ENCODE data around the gene CYP27C1.
"Not testable (repeated sequence)": the region's sequence is repeated elsewhere in the genome, so short reads cannot be mapped to it uniquely, and the experiment has no call there.

CYP27C1 gene

DNA sequence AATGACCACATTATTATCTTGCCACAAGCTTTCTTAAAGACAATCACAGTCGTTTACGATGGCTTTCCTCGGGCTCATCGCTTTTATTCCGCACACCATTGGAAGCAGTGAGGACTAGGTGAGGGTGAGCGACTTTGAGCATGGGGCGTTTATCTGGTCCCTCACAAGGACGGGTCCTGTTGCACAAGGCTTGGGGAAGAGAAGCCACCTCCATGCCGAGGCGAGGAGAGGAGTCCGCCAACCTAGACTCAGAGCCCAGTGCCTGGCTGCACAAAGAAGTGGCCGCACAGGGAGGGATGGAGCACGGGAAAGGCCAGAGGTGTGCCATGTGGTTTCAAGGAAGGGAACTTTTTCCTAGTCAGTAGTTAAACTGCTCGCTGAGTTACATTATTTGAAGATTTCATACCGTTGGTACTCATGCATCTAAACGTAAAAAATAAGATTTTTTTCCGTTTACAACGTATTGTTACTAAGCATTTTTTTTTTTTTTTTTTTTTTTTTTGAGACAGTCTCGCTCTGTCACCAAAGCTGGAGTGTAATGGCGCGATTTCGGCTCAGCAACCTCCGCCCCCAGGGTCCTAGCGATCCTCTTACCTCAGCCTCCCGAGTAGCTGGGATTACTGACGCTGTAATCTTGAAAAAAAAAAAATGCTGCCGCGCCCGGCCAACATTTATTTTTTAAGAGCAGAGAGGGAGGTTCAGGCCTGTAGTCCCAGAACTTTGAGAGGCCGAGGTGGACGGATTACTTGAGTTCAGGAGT is 849 bp upstream of the CYP27C1 start:
- Histone ChIP-seq H3K27me3 (ENCODE audit: control insufficient read depth in 1 of 2, insufficient read depth in 2 of 2, low read length in 2 of 2) (peaks cover 13 to 22% of the 10 kb centered on the region in 2 donors), H3K4me3 (ENCODE audit: low read length in 2 of 2) (peak overlapping the region; percentile 43 to 71), H3K4me1 (ENCODE audit: control insufficient read depth, insufficient read depth, low read length) (peaks cover 15% of the 10 kb centered on the region), H3K27ac (ENCODE audit: low read length) (no peak overlapping the region), H3K36me3 (ENCODE audit: control insufficient read depth in 2 of 2, insufficient read depth in 2 of 2, low read length in 2 of 2) (no peaks in the 10 kb centered on the region), H3K9ac (ENCODE audit: low read length in 2 of 2) (no peak overlapping the region), H3K9me3 (ENCODE audit: control insufficient read depth in 2 of 2, low read length in 2 of 2) (no peaks in the 10 kb centered on the region)

DNA sequence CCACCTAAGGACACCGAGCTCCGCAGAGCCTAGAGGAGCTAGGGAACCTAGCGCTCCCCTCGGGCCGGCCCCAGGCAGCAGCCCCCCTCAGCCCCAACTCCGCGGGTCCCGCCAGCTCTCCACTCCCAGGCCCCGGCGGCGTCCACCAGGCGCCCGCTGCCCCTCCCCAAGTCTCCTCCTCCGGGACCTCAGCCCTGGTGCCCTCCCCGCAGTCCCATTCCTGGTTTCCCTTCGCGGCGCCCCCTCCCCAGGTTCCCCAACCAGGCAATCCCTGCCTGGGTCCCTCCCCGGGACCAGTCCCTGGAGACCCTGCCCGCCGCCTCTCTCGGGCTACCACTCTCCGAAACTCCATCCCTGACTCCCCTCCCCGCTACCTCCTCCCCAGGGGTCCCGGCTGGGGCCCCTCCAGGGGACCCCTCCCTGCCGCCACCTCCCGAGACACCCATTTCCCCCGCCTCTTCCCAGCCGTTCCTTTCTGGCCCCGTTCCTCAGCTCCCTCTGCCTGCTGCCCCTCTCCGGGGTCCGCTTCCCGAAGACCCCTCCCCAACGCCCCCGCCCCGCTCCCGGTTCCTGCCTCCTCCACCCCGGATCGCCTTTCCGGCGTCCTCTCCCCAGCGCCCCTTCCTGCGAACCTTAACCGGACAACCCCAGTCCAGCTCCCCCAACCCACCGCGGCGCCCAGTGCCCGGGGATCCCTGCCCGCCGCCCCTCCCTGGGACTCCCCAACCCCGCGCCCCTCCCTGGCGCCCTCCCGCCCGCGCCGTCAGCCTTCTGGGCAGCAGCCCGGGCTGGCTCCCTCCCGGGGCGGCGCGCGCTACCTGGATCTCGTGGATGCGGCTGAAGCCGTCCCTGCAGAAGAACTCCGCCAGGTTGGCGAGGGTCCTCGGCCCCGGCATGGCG is 678 bp downstream of the CYP27C1 start:
- H3K9me3 ChIP-seq (ENCODE audit: control insufficient read depth in 2 of 2, low read length in 2 of 2), result no peaks in the 10 kb centered on the region
- peak overlapping the region; percentile 24 to 71 for H3K4me3 ChIP-seq (ENCODE audit: low read length in 2 of 2)
- H3K4me1 ChIP-seq (ENCODE audit: control insufficient read depth, insufficient read depth, low read length), result peaks cover 13% of the 10 kb centered on the region
- H3K9ac ChIP-seq (ENCODE audit: low read length in 2 of 2), result peak overlapping the region; percentile 21 to 48
- H3K36me3 ChIP-seq (ENCODE audit: control insufficient read depth in 2 of 2, insufficient read depth in 2 of 2, low read length in 2 of 2), result no peaks in the 10 kb centered on the region
- no peak overlapping the region for H3K27ac ChIP-seq (ENCODE audit: low read length)
- H3K27me3 ChIP-seq (ENCODE audit: control insufficient read depth in 1 of 2, insufficient read depth in 2 of 2, low read length in 2 of 2), result peaks cover 13 to 22% of the 10 kb centered on the region in 2 donors

DNA sequence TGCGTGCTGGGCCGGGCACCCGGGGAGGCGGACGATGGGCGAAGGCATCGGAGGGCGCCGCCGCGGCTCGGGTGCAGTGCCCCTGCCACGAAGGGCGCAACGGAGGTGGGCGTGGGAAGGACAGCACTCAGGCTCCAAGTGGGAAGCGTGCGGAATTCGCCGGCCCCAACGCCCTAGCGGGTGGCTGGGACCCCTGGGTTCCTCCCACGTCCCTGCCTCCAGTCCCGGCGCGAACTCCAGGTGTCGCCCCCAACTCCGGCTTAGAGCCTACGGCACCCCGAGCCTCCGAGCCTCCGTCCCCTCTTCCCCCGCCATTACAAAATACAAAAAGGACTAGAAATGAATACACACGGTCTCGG is 1.3 kb downstream of the CYP27C1 start:
- peak overlapping the region in 1 of 2 donors; percentile 48 for H3K9ac ChIP-seq (ENCODE audit: low read length in 2 of 2)
- peaks cover 13% of the 10 kb centered on the region for H3K4me1 ChIP-seq (ENCODE audit: control insufficient read depth, insufficient read depth, low read length)
- H3K27ac ChIP-seq (ENCODE audit: low read length), result no peak overlapping the region
- peak overlapping the region; percentile 24 to 71 for H3K4me3 ChIP-seq (ENCODE audit: low read length in 2 of 2)
- H3K9me3 ChIP-seq (ENCODE audit: control insufficient read depth in 2 of 2, low read length in 2 of 2), result no peaks in the 10 kb centered on the region
- no peaks in the 10 kb centered on the region for H3K36me3 ChIP-seq (ENCODE audit: control insufficient read depth in 2 of 2, insufficient read depth in 2 of 2, low read length in 2 of 2)
- H3K27me3 ChIP-seq (ENCODE audit: control insufficient read depth in 1 of 2, insufficient read depth in 2 of 2, low read length in 2 of 2), result peaks cover 13 to 22% of the 10 kb centered on the region in 2 donors

DNA sequence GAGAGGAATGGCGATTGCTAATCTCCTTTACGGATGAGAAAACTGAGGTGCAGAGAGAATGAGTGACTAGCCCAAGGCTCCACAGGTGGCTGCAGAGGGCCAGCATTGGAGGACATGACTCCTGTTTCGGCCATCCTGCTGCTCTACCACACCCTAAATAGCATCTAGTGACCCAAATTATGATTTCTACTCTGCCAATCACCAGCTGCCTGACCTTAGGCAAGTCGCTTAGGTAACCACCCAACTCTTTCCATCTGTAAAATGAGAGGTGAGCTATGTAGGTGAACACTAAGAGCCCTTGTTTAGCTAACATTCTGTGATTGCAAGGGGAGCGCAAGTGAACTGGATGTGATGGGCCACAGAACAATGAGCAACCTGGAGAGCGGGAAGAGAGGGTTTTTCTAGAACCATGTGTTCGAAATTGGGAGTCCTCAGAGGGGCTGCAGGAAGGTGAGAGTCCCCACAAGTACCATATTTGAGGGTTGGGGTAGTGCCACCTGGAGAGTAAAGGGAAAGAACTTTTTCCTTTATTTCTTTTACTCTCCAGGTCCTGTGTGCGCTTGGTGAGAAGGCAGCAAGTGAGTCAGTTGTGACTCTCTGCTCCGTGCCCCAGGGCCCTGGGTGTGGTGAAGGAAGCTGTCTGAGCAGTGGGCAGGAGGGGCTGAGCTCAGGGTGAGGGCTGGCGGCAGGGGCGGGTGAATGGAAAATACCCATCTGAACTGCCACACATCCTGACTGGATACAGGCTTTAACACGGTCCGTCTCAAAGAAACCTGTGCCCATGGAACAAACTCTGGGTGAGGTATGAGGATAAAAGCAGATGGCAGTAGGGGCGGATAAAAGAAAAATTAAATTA is 2.4 kb downstream of the CYP27C1 start:
- Histone ChIP-seq H3K9ac (ENCODE audit: low read length in 2 of 2) (no peak overlapping the region), H3K27ac (ENCODE audit: low read length) (no peak overlapping the region), H3K27me3 (ENCODE audit: control insufficient read depth in 1 of 2, insufficient read depth in 2 of 2, low read length in 2 of 2) (peaks cover 13 to 22% of the 10 kb centered on the region in 2 donors), H3K4me3 (ENCODE audit: low read length in 2 of 2) (no peak overlapping the region), H3K36me3 (ENCODE audit: control insufficient read depth in 2 of 2, insufficient read depth in 2 of 2, low read length in 2 of 2) (no peaks in the 10 kb centered on the region), H3K4me1 (ENCODE audit: control insufficient read depth, insufficient read depth, low read length) (peaks cover 13% of the 10 kb centered on the region), H3K9me3 (ENCODE audit: control insufficient read depth in 2 of 2, low read length in 2 of 2) (no peaks in the 10 kb centered on the region)

DNA sequence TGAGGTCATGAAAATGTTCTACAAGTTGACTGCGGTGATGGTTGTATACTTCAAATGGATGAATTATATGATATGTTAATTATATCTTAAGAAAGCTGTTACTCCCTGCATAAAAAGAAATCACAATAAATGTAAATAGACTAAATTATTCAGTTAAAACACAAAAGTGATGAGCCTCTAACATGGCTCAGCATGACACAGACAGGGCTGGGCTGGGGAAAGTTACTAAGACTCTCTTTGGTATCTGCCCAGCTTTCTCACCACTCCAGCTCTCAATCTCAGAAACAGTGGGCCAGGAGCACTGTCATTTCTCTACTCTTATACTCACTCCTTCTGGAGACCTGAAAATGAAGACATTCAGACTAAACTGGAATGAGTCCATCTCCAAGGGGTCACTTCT is 3.5 kb downstream of the CYP27C1 start:
- Histone ChIP-seq H3K4me3 (ENCODE audit: low read length in 2 of 2) (no peak overlapping the region), H3K27me3 (ENCODE audit: control insufficient read depth in 1 of 2, insufficient read depth in 2 of 2, low read length in 2 of 2) (peaks cover 13 to 22% of the 10 kb centered on the region in 2 donors), H3K27ac (ENCODE audit: low read length) (no peak overlapping the region), H3K9me3 (ENCODE audit: control insufficient read depth in 2 of 2, low read length in 2 of 2) (no peaks in the 10 kb centered on the region), H3K9ac (ENCODE audit: low read length in 2 of 2) (no peak overlapping the region), H3K36me3 (ENCODE audit: control insufficient read depth in 2 of 2, insufficient read depth in 2 of 2, low read length in 2 of 2) (no peaks in the 10 kb centered on the region), H3K4me1 (ENCODE audit: control insufficient read depth, insufficient read depth, low read length) (peaks cover 13% of the 10 kb centered on the region)

DNA sequence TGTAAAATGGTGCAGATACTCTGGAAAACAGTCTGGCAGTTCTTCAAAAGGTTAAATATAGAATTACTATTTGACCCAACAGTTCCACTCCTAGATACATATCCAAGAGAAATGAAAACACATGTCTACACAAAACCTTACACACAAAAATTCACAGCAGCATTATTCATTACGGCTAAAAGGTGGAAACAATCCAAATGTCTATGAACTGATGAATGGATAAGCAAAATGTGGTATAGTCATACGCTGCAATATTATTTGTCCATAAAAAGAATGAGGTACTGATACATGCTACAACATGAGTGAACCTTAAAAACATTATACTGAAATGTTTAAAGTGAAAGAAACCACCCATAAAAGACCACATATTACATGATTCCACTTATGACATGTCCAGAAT is 4.0 kb downstream of the CYP27C1 start:
- Histone ChIP-seq H3K27ac (ENCODE audit: low read length) (no peak overlapping the region), H3K4me1 (ENCODE audit: control insufficient read depth, insufficient read depth, low read length) (peaks cover 13% of the 10 kb centered on the region), H3K4me3 (ENCODE audit: low read length in 2 of 2) (no peak overlapping the region), H3K9me3 (ENCODE audit: control insufficient read depth in 2 of 2, low read length in 2 of 2) (no peaks in the 10 kb centered on the region), H3K36me3 (ENCODE audit: control insufficient read depth in 2 of 2, insufficient read depth in 2 of 2, low read length in 2 of 2) (no peaks in the 10 kb centered on the region), H3K9ac (ENCODE audit: low read length in 2 of 2) (no peak overlapping the region), H3K27me3 (ENCODE audit: control insufficient read depth in 1 of 2, insufficient read depth in 2 of 2, low read length in 2 of 2) (peaks cover 13 to 22% of the 10 kb centered on the region in 2 donors)

DNA sequence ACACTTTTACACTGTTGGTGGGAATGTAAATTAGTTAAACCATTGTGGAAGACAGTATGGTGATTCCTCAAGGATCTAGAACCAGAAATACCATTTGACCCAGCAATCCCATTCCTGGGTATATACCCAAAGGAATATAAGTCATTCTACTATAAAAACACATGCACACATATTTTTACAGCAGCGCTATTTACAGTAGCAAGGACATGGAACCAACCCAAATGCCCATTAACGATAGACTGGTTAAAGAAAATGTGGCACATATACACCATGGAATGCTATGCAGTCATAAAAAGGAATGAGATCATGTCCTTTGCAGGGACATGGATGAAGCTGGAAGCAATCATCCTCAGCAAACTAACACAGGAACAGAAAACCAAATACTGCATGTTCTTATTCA is 5.9 kb downstream of the CYP27C1 start:
- H3K36me3 ChIP-seq (ENCODE audit: control insufficient read depth in 2 of 2, insufficient read depth in 2 of 2, low read length in 2 of 2); H3K27ac ChIP-seq (ENCODE audit: low read length); H3K4me3 ChIP-seq (ENCODE audit: low read length in 2 of 2); H3K9me3 ChIP-seq (ENCODE audit: control insufficient read depth in 2 of 2, low read length in 2 of 2); H3K9ac ChIP-seq (ENCODE audit: low read length in 2 of 2); H3K4me1 ChIP-seq (ENCODE audit: control insufficient read depth, insufficient read depth, low read length): not testable (repeated sequence)
- peaks cover 6 to 12% of the 10 kb centered on the region in 2 donors for H3K27me3 ChIP-seq (ENCODE audit: control insufficient read depth in 1 of 2, insufficient read depth in 2 of 2, low read length in 2 of 2)

DNA sequence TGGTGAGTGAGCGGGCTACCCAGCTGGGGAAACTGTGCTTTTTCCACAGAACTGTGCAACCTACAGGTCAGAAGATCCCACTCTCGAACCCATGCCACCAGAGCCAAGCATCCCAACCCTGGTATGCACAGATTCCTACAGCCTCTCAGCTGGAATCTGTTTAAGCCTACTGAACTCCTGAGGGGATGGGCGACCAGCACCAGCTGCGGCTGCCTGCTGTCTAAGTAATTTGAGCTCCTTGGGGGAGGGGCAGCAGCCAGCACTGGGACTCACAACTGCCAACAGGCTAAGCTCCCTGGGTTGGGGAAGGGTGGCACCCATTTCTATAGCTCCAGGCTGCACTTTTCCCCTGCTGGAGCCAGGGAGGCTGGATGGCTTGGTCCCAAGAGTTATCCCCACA is 11.8 kb downstream of the CYP27C1 start:
- peaks cover 2% of the 10 kb centered on the region for H3K4me1 ChIP-seq (ENCODE audit: control insufficient read depth, insufficient read depth, low read length)
- no peak overlapping the region for H3K9ac ChIP-seq (ENCODE audit: low read length in 2 of 2)
- H3K27me3 ChIP-seq (ENCODE audit: control insufficient read depth in 1 of 2, insufficient read depth in 2 of 2, low read length in 2 of 2), result no peaks in the 10 kb centered on the region
- no peak overlapping the region for H3K4me3 ChIP-seq (ENCODE audit: low read length in 2 of 2)
- H3K36me3 ChIP-seq (ENCODE audit: control insufficient read depth in 2 of 2, insufficient read depth in 2 of 2, low read length in 2 of 2), result no peaks in the 10 kb centered on the region
- H3K9me3 ChIP-seq (ENCODE audit: control insufficient read depth in 2 of 2, low read length in 2 of 2), result no peaks in the 10 kb centered on the region
- H3K27ac ChIP-seq (ENCODE audit: low read length), result no peak overlapping the region

DNA sequence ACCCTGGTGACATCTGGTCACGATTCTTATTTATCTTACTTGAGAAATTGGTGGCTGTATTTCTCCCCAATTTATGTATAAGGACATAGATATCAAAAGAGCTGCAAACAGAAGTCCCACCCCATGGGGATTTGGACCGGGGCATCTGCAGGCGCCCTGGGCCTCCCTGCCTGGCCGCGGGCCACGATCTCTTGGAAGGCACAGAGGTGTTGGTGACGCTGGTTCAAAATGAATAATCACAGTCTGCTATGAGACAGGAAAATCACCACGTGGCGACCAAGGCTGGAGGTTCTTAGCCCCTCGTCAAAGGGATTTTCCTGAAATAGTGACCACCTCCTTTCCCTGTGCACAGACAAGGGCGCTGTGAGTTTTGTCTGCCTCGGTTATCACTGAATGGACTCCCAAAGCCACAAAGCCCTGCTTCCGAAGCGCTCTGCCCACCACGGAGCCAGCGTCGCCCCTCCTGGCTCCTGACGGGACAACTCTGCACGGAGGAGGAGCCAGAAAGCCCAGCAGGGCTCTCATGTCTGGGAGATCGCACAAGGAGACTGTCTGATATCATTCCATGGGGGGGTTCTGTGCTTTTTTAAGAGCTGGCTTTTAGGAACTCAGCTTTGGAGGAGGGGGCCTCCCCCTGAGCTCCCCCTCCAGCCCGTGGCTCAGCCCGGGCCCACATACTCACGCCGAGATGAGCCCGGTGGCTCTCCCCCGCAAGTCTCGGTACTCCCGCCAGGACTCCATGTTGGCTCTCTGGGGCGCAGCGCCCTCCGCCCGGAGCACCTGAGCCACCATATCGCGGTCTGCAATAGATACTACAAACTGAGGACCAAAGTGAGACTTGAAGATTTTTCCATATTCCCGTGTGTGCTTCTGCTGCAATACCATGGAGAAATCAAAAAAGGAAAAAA is 14.6 kb downstream of the CYP27C1 start:
- Histone ChIP-seq H3K9me3 (ENCODE audit: control insufficient read depth in 2 of 2, low read length in 2 of 2) (no peaks in the 10 kb centered on the region), H3K4me3 (ENCODE audit: low read length in 2 of 2) (no peak overlapping the region), H3K4me1 (ENCODE audit: control insufficient read depth, insufficient read depth, low read length) (peaks cover 2% of the 10 kb centered on the region), H3K36me3 (ENCODE audit: control insufficient read depth in 2 of 2, insufficient read depth in 2 of 2, low read length in 2 of 2) (no peaks in the 10 kb centered on the region), H3K27me3 (ENCODE audit: control insufficient read depth in 1 of 2, insufficient read depth in 2 of 2, low read length in 2 of 2) (no peaks in the 10 kb centered on the region), H3K9ac (ENCODE audit: low read length in 2 of 2) (no peak overlapping the region), H3K27ac (ENCODE audit: low read length) (no peak overlapping the region)

DNA sequence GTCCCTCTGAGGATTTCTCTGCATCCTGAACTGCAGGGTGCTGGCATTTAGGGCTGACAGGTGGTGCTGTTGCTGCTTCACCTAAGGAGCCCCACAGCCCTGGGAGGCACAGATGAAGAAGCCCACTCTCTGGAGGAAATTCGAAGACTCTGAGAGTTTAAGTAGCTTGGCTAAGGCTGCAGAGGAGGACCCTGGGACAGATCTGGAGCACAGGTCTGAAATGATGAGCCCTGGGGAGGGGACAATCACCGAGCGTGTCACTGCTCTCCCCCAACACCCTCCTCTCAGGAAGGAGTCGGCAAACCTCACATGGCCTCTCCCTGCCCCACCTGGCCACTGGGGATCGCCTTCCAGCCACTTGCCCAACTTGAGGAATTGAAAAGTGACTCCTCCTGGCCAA is 18.6 kb downstream of the CYP27C1 start:
- Histone ChIP-seq H3K4me1 (ENCODE audit: control insufficient read depth, insufficient read depth, low read length) (peaks cover 2% of the 10 kb centered on the region), H3K4me3 (ENCODE audit: low read length in 2 of 2) (no peak overlapping the region), H3K27ac (ENCODE audit: low read length) (no peak overlapping the region), H3K9ac (ENCODE audit: low read length in 2 of 2) (no peak overlapping the region), H3K27me3 (ENCODE audit: control insufficient read depth in 1 of 2, insufficient read depth in 2 of 2, low read length in 2 of 2) (no peaks in the 10 kb centered on the region), H3K36me3 (ENCODE audit: control insufficient read depth in 2 of 2, insufficient read depth in 2 of 2, low read length in 2 of 2) (no peaks in the 10 kb centered on the region), H3K9me3 (ENCODE audit: control insufficient read depth in 2 of 2, low read length in 2 of 2) (no peaks in the 10 kb centered on the region)
